Left renal pelvis (tissue), 4 donors: ENCODE results near the gene TEX14. TPM values are rescaled to one million over a fixed set of nuclear protein-coding genes. Genes with fewer than 3 reads are reported as not detected.

Source experiments
- polyA plus RNA-seq, 4 donors: library from polyadenylated mRNA; unstranded; fragments of 120-200 nt; gene quantifications; one replicate each; pipeline ENCODE4 v1.2.1, GENCODE V29; 2013; ENCODE audit not compliant: insufficient read length in 4 of 4

Gene TEX14
- polyA plus RNA-seq, 4 donors, result 0.17 to 1.0 (median 0.49) TPM

Other genes starting within 250 kb of the TEX14 start
- under 1 TPM; 0.23 to 0.68 (median 0.43) TPM for gene HSF5, start 203.6 kb downstream of the TEX14 start, polyA plus RNA-seq
- gene MTMR4, start 177.4 kb downstream of the TEX14 start, polyA plus RNA-seq, result 10 to 100 TPM; 30.3 to 60.9 (median 48.8) TPM
- gene RAD51C, start 557 bp upstream of the TEX14 start, polyA plus RNA-seq, result 10 to 100 TPM; 40.3 to 52.7 (median 45.3) TPM
- 1 to 10 TPM; 1.2 to 4.6 (median 3.7) TPM for gene PPM1E, start 63.8 kb upstream of the TEX14 start, polyA plus RNA-seq